Prostate gland (tissue), 2 donors: Measurements from ENCODE around the gene C4orf33.

Experiments
- CTCF ChIP-seq, 4 experiments: fragments of 200-600 bp in 2 of 4; fragments of 450-650 bp in 2 of 4; sonication (generic) in 2 of 4; IDR thresholded peaks; 1 replicate in 3 of 4; 2 replicates in 1 of 4; pipeline ENCODE4 v1.5.1; 2016 to 2019; ENCODE audit warnings: antibody characterized with exemption in 4 of 4, mild to moderate bottlenecking in 2 of 4, moderate library complexity in 2 of 4
- POLR2A ChIP-seq: fragments of 450-650 bp; IDR thresholded peaks from one replicate; pipeline ENCODE4 v1.6.1; 2016; ENCODE audit warnings: antibody characterized with exemption, mild to moderate bottlenecking
- POLR2AphosphoS5 ChIP-seq: sonication (generic); formaldehyde crosslinking; IDR thresholded peaks from one replicate; pipeline ENCODE4 v1.6.1; 2017; ENCODE audit warnings: antibody characterized with exemption

- TF ChIP-seq CTCF (IDR thresholded peaks at IDR 0.05) (no peak), POLR2AphosphoS5 (no peak), POLR2A (no peak)
Measured at GRCh38 chr4:129138810-129139496, 43.0 kb downstream of the C4orf33 start.
